Activated CD8-positive, alpha-beta memory T cell treated with anti-CD3 and anti-CD28 coated beads, Interleukin-2, amount 10 ng/mL, durations not matched to agents 7 days and 5 days (primary cell): ENCODE results near the gene SLC35F6. TPM values are rescaled to one million over a fixed set of nuclear protein-coding genes. Genes with fewer than 3 reads are reported as not detected.
"Not testable (repeated sequence)": the region's sequence is repeated elsewhere in the genome, so short reads cannot be mapped to it uniquely, and the experiment has no call there.

Experiments
- ATAC-seq: fragments of 150-1000 bp; cut with Tn5 transposase; one replicate; pipeline ENCODE4 v1.10.0; 2021; ENCODE audit warnings: moderate library complexity
- CTCF ChIA-PET: fragments of 350-600 bp; sonication (Branson Sonifier 250); formaldehyde crosslinking; loops from one replicate; lab custom pipeline; 2021; ENCODE audit warnings: antibody characterized with exemption; lab: Charles Lee
- DNase-seq: peaks from one replicate; pipeline ENCODE4 v3.0.0-alpha.2; 2020
- H3K27ac Mint-ChIP-seq: one replicate; pipeline ENCODE4 v1.8.0; 2021; ENCODE audit warnings: mild to moderate bottlenecking, mixed read lengths
- H3K27me3 Mint-ChIP-seq: one replicate; pipeline ENCODE4 v1.8.0; 2021; ENCODE audit warnings: mixed read lengths
- H3K36me3 Mint-ChIP-seq: one replicate; pipeline ENCODE4 v1.8.0; 2021; ENCODE audit warnings: mild to moderate bottlenecking, mixed read lengths
- H3K4me1 Mint-ChIP-seq: one replicate; pipeline ENCODE4 v1.8.0; 2021; ENCODE audit warnings: mixed read lengths
- H3K4me3 Mint-ChIP-seq: one replicate; pipeline ENCODE4 v1.8.0; 2021; ENCODE audit warnings: mild to moderate bottlenecking, moderate library complexity, mixed read lengths
- H3K9me3 Mint-ChIP-seq: one replicate; pipeline ENCODE4 v1.8.0; 2022; ENCODE audit warnings: low read depth, mixed read lengths
- total RNA-seq, 2 experiments: library from RNA; stranded (reverse); gene quantifications; one replicate each; pipeline ENCODE4 v1.2.3, GENCODE V29; 2021

Gene SLC35F6
- total RNA-seq, 2 experiments from 2014 or later = 16.3 to 17.2 TPM

DNA sequence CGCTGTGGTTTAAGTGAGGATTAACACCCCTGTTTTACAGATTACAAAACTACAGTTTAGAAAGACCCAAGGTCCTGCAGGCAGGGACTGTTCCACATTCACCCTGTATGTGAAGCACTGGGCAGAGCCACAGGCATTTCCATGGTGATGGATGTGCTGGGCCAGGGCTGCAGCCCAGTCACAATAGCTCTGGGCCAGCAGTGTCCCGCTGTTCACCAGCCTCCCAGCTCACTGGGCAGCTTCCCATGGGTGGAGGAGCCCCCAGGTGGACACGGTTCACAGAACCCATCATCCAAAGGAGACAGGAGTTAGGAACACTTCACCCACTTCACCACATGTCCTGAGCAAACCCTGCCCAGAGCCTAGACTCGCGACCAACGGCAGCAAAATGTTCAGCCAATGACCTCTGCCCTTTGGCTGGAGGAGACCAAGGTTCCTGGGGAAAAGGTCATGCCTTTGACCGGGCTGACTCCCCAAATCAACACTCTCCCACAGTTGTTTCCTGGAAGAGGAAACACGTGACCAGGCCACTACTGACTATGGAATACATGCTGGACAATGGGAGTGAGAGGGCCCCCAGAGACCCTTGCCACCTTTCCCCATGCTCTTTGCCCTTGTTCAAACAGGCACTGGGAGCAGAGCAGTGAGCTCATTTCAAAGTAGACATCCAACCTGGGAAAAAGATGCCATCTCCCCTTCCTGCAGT, 28.0 kb upstream of the SLC35F6 start:
- Mint-ChIP-seq H3K27me3 (peaks cover 22% of the 10 kb centered on the region), H3K9me3 (no peaks in the 10 kb centered on the region), H3K4me1 (peaks cover 11% of the 10 kb centered on the region), H3K4me3 (no peak overlapping the region), H3K27ac (no peak overlapping the region), H3K36me3 (no peaks in the 10 kb centered on the region)
- CTCF ChIA-PET = interaction anchor here (1.2 to 2.5 kb wide), 2 partner anchors 9 to 158 kb away, joined by 3 to 10 read pairs; no protein-coding TSS in a partner anchor
- DNase-seq (no peak), ATAC-seq (no peak)

DNA sequence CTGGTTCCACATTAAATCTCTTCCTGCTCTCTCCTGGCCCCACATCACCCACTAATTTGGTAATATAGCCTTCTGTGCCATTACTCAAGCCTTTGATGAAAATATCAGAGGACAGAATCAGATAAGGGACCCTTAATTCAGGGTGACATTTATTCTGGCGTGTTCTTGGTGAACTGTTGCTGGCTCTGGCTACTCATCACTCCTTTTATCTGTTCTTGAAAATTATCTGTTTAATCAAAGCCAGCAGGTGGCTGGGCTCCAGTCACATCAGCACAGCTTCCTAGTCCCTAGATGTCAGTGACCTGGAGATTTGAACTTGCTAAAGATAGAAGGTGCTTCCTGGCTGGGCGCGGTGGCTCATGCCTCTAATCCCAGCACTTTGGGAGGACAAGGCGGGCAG, 26.9 kb upstream of the SLC35F6 start:
- DNase-seq (no peak), ATAC-seq (no peak)
- H3K27ac Mint-ChIP-seq = no peak overlapping the region
- H3K4me1 Mint-ChIP-seq = peaks cover 18% of the 10 kb centered on the region
- H3K27me3 Mint-ChIP-seq = peaks cover 19% of the 10 kb centered on the region
- CTCF ChIA-PET = interaction anchor here (2.5 kb wide), 1 partner anchor 8 kb away, joined by 10 read pairs; no protein-coding TSS in a partner anchor
- no peaks in the 10 kb centered on the region for H3K36me3 Mint-ChIP-seq
- no peaks in the 10 kb centered on the region for H3K9me3 Mint-ChIP-seq
- H3K4me3 Mint-ChIP-seq = no peak overlapping the region

DNA sequence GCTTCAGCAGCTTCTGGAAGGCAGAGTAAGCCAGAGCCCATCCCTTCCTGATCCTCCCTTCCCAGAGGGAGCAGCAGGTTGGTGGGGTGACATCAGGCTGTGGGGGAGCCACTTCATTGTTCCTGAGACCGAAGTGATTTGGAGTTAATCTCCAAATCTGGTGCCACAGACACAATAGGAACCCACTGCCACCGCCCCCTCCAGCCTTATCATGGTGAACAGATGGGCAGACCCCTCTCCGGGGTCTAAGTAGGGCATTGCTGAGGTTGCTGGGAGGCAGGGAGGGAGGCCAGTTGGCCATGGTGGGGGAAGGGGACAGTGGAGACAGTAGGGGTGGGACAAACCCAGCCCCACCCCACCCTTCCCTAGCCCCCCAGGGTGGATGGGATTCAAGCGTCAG, 25.6 kb upstream of the SLC35F6 start:
- ATAC-seq (no peak), DNase-seq (no peak)
- Mint-ChIP-seq H3K36me3 (no peaks in the 10 kb centered on the region), H3K27ac (no peak overlapping the region), H3K27me3 (peaks cover 10% of the 10 kb centered on the region), H3K4me1 (peaks cover 18% of the 10 kb centered on the region), H3K4me3 (no peak overlapping the region), H3K9me3 (no peaks in the 10 kb centered on the region)
- CTCF ChIA-PET = interaction anchor here (12.0 kb wide), 1 partner anchor 134 kb away, joined by 178 read pairs; no protein-coding TSS in a partner anchor

DNA sequence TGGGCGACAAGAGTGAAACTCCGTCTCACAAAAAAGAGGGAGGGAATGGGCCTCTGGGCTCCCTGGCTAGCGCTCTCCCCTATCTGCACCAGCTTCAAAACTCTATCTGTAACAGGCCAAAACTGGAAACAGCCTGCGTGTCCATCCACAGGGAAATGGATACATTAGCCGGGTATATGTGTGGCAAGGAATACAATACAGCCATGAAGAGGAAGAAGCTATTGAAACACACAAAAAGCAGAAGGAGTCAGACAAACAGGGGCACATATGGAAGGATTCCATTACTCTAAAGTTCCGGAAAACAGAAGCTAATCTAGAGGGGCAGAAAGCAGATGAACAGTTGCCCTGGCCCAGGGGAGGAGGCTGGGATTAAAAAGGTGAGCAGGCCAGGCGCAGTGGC, 24.6 kb upstream of the SLC35F6 start:
- H3K9me3 Mint-ChIP-seq = no peaks in the 10 kb centered on the region
- peaks cover 6% of the 10 kb centered on the region for H3K27me3 Mint-ChIP-seq
- CTCF ChIA-PET = interaction anchor here (1.2 to 12.0 kb wide), 2 partner anchors 8 to 135 kb away, joined by 3 to 178 read pairs; no protein-coding TSS in a partner anchor
- H3K36me3 Mint-ChIP-seq = no peaks in the 10 kb centered on the region
- peaks cover 18% of the 10 kb centered on the region for H3K4me1 Mint-ChIP-seq
- ATAC-seq = no peak
- no peak overlapping the region for H3K4me3 Mint-ChIP-seq
- DNase-seq = no peak
- no peak overlapping the region for H3K27ac Mint-ChIP-seq

DNA sequence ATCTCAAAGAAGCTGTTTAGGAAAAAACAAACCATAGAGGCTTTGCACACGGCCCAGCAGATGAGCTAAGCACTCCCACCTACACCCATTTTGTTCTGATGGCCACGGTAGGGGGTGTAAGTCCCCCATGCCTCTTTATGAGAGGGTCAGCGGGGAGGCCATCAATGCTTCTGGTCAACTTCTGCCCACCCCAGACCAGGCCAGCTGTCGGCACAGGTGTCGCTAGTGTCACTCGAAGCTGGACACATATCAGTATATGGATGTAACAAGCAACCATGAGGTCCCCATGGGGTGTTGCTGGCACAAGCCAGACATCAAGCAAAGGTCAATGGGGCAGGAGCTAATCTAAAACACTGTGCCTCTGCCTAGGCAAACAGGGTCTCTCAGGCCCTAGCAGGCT, 23.7 kb upstream of the SLC35F6 start:
- DNase-seq = no peak
- Mint-ChIP-seq H3K4me1 (peaks cover 18% of the 10 kb centered on the region), H3K4me3 (no peak overlapping the region), H3K27me3 (peaks cover 3% of the 10 kb centered on the region), H3K36me3 (no peaks in the 10 kb centered on the region), H3K27ac (no peak overlapping the region), H3K9me3 (no peaks in the 10 kb centered on the region)
- CTCF ChIA-PET = interaction anchor here (1.2 to 12.0 kb wide), 3 partner anchors 9 to 147 kb away, joined by 3 to 178 read pairs (median 5); no protein-coding TSS in a partner anchor
- no peak for ATAC-seq

DNA sequence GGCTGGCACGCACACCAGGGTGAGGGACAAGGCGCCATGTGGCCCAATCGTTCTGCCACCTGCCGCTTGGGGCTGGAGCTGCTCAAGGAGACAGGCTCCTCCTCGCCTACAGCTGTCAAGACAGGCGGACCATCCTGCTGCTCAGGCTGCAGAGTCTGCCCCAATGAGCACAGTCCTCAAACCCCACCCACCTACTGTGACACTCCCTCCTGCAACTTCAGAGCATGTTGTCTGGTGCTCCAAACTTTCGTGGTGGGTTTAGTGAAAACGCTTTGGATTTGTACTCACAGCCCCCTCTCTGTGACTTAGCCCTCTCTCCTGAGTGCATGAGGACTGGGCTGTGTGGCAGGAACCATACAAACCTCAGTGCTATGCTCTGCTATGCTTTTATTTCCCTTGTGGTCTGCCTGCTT, 23.2 kb upstream of the SLC35F6 start:
- peaks cover 18% of the 10 kb centered on the region for H3K4me1 Mint-ChIP-seq
- H3K9me3 Mint-ChIP-seq = no peaks in the 10 kb centered on the region
- H3K27ac Mint-ChIP-seq = peak overlapping the region; percentile 58
- H3K27me3 Mint-ChIP-seq = peaks cover 3% of the 10 kb centered on the region
- peak overlapping the region; percentile 6 for H3K4me3 Mint-ChIP-seq
- DNase-seq (peak; percentile 72), ATAC-seq (peak; percentile 95)
- CTCF ChIA-PET = interaction anchor here (0.6 to 12.0 kb wide), 5 partner anchors 9 to 163 kb away, joined by 3 to 178 read pairs (median 3); no protein-coding TSS in a partner anchor
- H3K36me3 Mint-ChIP-seq = no peaks in the 10 kb centered on the region

DNA sequence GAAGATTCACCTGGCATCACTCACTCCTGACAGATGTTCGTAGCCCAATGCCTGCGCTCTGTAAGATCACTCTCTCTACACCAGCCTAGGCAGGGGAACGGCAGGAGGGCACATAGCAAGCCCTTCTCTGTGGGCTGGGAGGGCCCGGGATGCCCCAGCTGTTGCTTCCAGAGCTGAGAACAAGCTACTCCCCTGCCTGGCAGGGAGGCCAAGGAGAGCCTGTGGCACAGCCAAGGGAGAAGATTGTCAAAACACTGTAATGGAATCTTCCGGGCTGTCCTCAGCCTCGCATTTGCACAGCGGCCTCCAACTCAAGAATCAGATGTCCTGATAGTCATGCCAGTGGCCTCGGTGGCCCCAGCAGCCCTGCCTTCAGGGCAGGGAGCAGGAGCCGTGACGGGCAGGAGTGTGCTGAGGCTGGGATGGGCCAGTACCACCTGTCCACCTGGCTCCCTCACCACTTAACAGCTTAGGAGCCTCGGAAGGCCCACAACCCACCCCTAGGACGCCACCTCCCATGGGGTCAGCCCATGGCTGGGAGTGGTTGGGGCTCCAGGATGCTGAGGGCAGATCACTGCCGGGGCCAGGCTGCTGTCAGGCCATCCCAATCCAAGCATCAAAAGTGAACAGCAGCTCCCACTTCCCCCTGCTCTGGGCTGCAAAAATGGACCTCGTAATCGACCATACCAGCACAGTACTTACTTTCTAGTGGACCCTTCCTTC, 21.9 kb upstream of the SLC35F6 start:
- no peaks in the 10 kb centered on the region for H3K36me3 Mint-ChIP-seq
- DNase-seq = no peak

DNA sequence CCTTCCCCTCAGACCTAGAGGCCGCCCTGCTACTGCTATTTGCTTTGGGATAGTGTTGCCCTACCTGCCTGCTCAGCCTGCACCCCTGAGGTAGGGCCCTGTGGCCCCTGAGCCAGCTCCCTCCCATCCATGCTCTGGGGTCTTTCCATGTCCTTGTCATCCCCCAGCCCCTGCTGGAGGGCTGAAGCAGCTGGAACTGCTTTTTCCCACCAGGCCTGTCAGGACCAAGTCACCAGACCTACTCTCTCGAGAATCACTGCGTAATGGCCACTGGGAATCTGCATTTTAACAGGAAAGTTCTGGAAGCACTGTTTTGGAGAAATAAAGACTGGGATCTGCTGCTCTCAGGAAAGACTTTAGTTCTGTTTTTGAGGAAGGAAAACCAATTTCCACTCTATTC, 20.2 kb upstream of the SLC35F6 start:
- Mint-ChIP-seq H3K4me3 (no peak overlapping the region), H3K27me3 (peaks cover 3% of the 10 kb centered on the region), H3K9me3 (no peaks in the 10 kb centered on the region), H3K27ac (no peak overlapping the region), H3K36me3 (no peaks in the 10 kb centered on the region), H3K4me1 (peaks cover 18% of the 10 kb centered on the region)
- DNase-seq (no peak), ATAC-seq (no peak)
- CTCF ChIA-PET = interaction anchor here (1.1 to 12.0 kb wide), 6 partner anchors 10 to 240 kb away, joined by 3 to 178 read pairs (median 9); no protein-coding TSS in a partner anchor

More for the DNA sequence above, 21.9 kb upstream of the SLC35F6 start:
- CTCF ChIA-PET = interaction anchor here (0.7 to 12.0 kb wide), 2 partner anchors 137 to 239 kb away, joined by 3 to 178 read pairs; no protein-coding TSS in a partner anchor
- ATAC-seq = no peak
- Mint-ChIP-seq H3K27ac (no peak overlapping the region), H3K4me1 (peaks cover 18% of the 10 kb centered on the region), H3K9me3 (no peaks in the 10 kb centered on the region), H3K4me3 (no peak overlapping the region), H3K27me3 (peaks cover 3% of the 10 kb centered on the region)

DNA sequence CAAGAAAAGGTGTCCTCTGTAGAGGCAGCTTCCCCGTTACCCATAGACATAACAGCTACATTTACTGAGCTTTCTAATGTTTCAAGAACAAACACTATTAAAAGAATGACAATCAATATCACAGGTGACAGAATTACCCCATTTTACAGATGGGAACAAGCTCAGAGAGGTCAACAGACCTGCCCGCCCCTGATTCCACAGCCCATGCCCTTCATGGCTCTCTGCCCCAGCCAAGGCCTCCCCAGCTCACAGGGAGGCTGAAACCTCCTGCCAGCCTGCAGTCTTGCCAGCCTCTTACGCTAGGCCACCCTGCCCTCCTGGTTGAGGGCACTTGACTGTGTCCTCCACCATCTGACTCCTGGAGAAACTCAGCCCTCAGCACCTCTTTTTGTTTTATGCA, 19.1 kb upstream of the SLC35F6 start:
- H3K4me3 Mint-ChIP-seq = no peak overlapping the region
- DNase-seq = no peak
- H3K4me1 Mint-ChIP-seq = peaks cover 16% of the 10 kb centered on the region
- CTCF ChIA-PET = interaction anchor here (0.9 to 12.0 kb wide), 16 partner anchors 8 to 313 kb away, joined by 3 to 178 read pairs (median 6); no protein-coding TSS in a partner anchor
- H3K27ac Mint-ChIP-seq = no peak overlapping the region
- no peaks in the 10 kb centered on the region for H3K27me3 Mint-ChIP-seq
- no peaks in the 10 kb centered on the region for H3K36me3 Mint-ChIP-seq
- H3K9me3 Mint-ChIP-seq = no peaks in the 10 kb centered on the region
- no peak for ATAC-seq

DNA sequence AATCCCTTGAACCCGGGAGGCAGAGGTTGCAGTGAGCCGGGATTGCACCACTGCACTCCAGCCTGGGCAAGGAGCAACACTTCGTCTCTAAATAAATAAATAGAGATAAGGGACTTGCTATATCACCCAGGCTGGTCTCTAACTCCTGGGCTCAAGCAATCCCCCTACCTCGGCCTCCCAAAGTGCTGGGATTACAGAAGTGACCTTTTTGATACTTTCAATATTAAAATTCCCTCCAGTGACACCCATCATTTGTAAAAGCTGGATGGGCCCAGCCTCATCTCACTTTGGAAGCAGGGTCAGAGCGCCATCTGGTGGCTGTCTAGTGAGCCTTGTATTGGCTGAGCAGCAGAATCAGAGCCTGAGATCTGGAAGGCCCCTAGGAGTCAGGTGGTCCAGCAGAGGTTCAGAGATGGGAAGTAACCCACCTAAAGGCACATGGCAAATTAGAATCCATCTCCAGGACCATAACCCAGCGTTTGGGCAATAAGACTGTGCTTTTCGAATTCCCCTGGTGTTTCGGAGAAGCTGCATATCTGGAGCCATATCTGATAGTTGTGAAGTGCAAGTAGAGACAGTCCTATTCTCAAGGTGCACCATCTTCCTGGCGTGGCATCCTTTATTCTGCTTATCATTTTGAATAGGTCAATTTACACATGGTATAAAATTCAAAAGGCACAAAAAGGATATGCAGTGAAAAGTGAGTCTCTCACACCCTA, 18.3 kb upstream of the SLC35F6 start:
- ATAC-seq (peak; percentile 65), DNase-seq (peak; percentile 87)
- CTCF ChIA-PET = interaction anchor here (0.6 to 12.0 kb wide), 21 partner anchors 8 to 454 kb away, joined by 3 to 178 read pairs (median 4); no protein-coding TSS in a partner anchor
- Mint-ChIP-seq H3K9me3 (no peaks in the 10 kb centered on the region), H3K4me3 (no peak overlapping the region), H3K4me1 (peaks cover 10% of the 10 kb centered on the region), H3K27ac (no peak overlapping the region), H3K27me3 (no peaks in the 10 kb centered on the region), H3K36me3 (no peaks in the 10 kb centered on the region)

DNA sequence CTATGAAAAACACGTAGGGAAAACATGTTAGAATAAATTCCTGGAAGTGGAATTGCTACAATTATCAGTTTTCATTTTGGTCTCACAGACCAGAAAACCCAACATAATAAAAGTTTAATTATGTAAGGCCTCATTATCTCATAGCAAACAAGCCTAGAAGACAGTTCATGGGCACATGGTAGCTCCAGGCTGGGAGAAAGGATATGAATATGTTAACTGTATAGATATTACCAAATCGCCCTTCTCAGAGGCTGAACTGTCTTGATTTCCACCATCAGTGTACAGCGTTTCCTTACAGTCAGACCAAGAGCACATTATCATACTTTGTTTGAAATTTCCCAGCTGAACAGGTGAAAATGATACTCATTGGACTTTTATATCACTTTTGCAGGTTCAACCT, 17.1 kb upstream of the SLC35F6 start:
- H3K4me1 Mint-ChIP-seq = no peaks in the 10 kb centered on the region
- DNase-seq (no peak), ATAC-seq (no peak)
- no peak overlapping the region for H3K27ac Mint-ChIP-seq
- no peaks in the 10 kb centered on the region for H3K27me3 Mint-ChIP-seq
- no peaks in the 10 kb centered on the region for H3K36me3 Mint-ChIP-seq
- H3K9me3 Mint-ChIP-seq = no peaks in the 10 kb centered on the region
- no peak overlapping the region for H3K4me3 Mint-ChIP-seq
- CTCF ChIA-PET = interaction anchor here (0.9 to 12.0 kb wide), 10 partner anchors 10 to 170 kb away, joined by 3 to 178 read pairs (median 4); no protein-coding TSS in a partner anchor

DNA sequence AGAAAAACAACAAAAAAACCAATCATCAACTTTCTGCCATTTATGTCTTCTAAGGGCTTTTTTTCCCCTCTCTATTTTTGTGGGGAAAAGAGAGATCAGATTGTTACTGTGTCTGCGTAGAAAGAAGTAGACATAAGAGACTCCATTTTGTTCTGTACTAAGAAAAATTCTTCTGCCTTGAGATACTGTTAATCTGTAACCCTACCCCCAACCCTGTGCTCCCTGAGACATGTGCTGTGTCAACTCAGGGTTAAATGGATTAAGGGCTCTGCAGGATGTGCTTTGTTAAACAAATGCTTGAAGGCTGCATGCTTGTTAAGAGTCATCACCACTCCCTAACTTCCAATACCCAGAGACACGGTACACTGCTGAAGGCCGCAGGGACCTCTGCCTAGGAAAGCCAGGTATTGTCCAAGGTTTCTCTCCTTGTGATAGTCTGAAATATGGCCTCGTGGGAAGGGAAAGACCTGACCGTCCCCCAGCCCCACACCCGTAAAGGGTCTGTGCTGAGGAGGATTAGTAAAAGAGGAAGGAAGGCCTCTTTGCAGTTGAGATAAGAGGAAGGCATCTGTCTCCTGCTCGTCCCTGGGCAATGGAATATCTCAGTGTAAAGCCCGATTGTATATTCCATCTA, 14.2 kb upstream of the SLC35F6 start:
- H3K9me3 Mint-ChIP-seq, H3K4me3 Mint-ChIP-seq: not testable (repeated sequence)

More for the DNA sequence above, 14.2 kb upstream of the SLC35F6 start:
- CTCF ChIA-PET = interaction anchor here (1.1 to 12.0 kb wide), 2 partner anchors 145 to 172 kb away, joined by 5 to 178 read pairs; no protein-coding TSS in a partner anchor
- ATAC-seq, H3K27me3 Mint-ChIP-seq, H3K4me1 Mint-ChIP-seq, H3K27ac Mint-ChIP-seq, DNase-seq, H3K36me3 Mint-ChIP-seq: not testable (repeated sequence)
